GM21529 (cell line): ENCODE data around the gene KCTD3.

Experiments
- ATAC-seq: cut with Tn5 transposase; IDR thresholded peaks from one replicate; pipeline ENCODE4 v1.9.1; 2021; ENCODE audit not compliant: unreplicated experiment

KCTD3 gene

GRCh38 chr1:215566556-215567490, at the start of gene KCTD3:
Gene KCTD3, plus strand, starts transcription at chr1:215567304. Its CDS starts 382 bp downstream, at chr1:215567686.
- ATAC-seq = peak; percentile 68

GRCh38 chr1:215517441-215517891, 49.6 kb upstream of the KCTD3 start:
- ATAC-seq = no peak

GRCh38 chr1:215518594-215518993, 48.5 kb upstream of the KCTD3 start:
- ATAC-seq = no peak

GRCh38 chr1:215521279-215521678, 45.8 kb upstream of the KCTD3 start:
- no peak for ATAC-seq

- no peak for ATAC-seq
Observed at GRCh38 chr1:215523128-215523861, 43.8 kb upstream of the KCTD3 start.

GRCh38 chr1:215523906-215524305, 43.2 kb upstream of the KCTD3 start:
- no peak for ATAC-seq

- peak; percentile 70 for ATAC-seq
Observed at GRCh38 chr1:215526147-215526845, 40.8 kb upstream of the KCTD3 start.

- ATAC-seq = no peak
Observed at GRCh38 chr1:215526846-215527151, 40.3 kb upstream of the KCTD3 start.

- ATAC-seq = peak; percentile 42
Observed at GRCh38 chr1:215529111-215529510, 38.0 kb upstream of the KCTD3 start.

GRCh38 chr1:215529571-215529970, 37.5 kb upstream of the KCTD3 start:
- ATAC-seq = no peak

- ATAC-seq = no peak
Observed at GRCh38 chr1:215530401-215530984, 36.6 kb upstream of the KCTD3 start.

- no peak for ATAC-seq
Observed at GRCh38 chr1:215539803-215540570, 27.1 kb upstream of the KCTD3 start.

GRCh38 chr1:215542301-215542700, 24.8 kb upstream of the KCTD3 start:
- ATAC-seq = no peak

GRCh38 chr1:215543191-215543606, 23.9 kb upstream of the KCTD3 start:
- peak; percentile 98 for ATAC-seq

- ATAC-seq = no peak
Observed at GRCh38 chr1:215543806-215544205, 23.3 kb upstream of the KCTD3 start.

- no peak for ATAC-seq
Observed at GRCh38 chr1:215544566-215544965, 22.5 kb upstream of the KCTD3 start.

- no peak for ATAC-seq
Observed at GRCh38 chr1:215545096-215545495, 22.0 kb upstream of the KCTD3 start.

- no peak for ATAC-seq
Observed at GRCh38 chr1:215547011-215547410, 20.1 kb upstream of the KCTD3 start.

GRCh38 chr1:215551806-215552205, 15.3 kb upstream of the KCTD3 start:
- ATAC-seq = no peak

GRCh38 chr1:215554865-215555264, 12.2 kb upstream of the KCTD3 start:
- ATAC-seq = no peak
